ENCODE measurements around the gene CORO7.

The CORO7 gene

GRCh38 chr16:4314532-4315185, 101.7 kb downstream of the CORO7 start:
- peak; percentile 41 for DNase-seq
- CTCF ChIA-PET = no interaction called here

GRCh38 chr16:4313563-4314531, 102.5 kb downstream of the CORO7 start:
- CTCF ChIA-PET = no interaction called here
- H3K9me3 Mint-ChIP-seq = no peaks in the 10 kb centered on the region

More at GRCh38 chr16:4314532-4315185, 101.7 kb downstream of the CORO7 start:
- Mint-ChIP-seq H3K27me3 (peaks cover 92% of the 10 kb centered on the region), H3K4me3 (peak overlapping the region; percentile 80), H3K27ac (no peak overlapping the region), H3K36me3 (no peaks in the 10 kb centered on the region), H3K4me1 (peaks cover 18% of the 10 kb centered on the region), H3K9me3 (no peaks in the 10 kb centered on the region)

GRCh38 chr16:4309833-4310266, 106.5 kb downstream of the CORO7 start:
- H3K27me3 Mint-ChIP-seq = peaks cover 52% of the 10 kb centered on the region
- H3K9me3 Mint-ChIP-seq = no peaks in the 10 kb centered on the region
- H3K4me1 Mint-ChIP-seq = peaks cover 38% of the 10 kb centered on the region
- no peak overlapping the region for H3K4me3 Mint-ChIP-seq
- H3K36me3 Mint-ChIP-seq = peaks cover 14% of the 10 kb centered on the region
- DNase-seq = peak; percentile 73
- CTCF ChIA-PET = interaction anchor here (0.6 to 5.7 kb wide), 8 partner anchors 9 to 54 kb away, joined by 3 to 49 read pairs (median 4); no protein-coding TSS in a partner anchor
- H3K27ac Mint-ChIP-seq = no peak overlapping the region

More at GRCh38 chr16:4313563-4314531, 102.5 kb downstream of the CORO7 start:
- Mint-ChIP-seq H3K27ac (no peak overlapping the region), H3K36me3 (no peaks in the 10 kb centered on the region), H3K4me1 (peaks cover 15% of the 10 kb centered on the region), H3K4me3 (peak overlapping the region; percentile 5), H3K27me3 (peaks cover 86% of the 10 kb centered on the region)
- DNase-seq = no peak

GRCh38 chr16:4309102-4309832, 107.1 kb downstream of the CORO7 start:
- CTCF ChIA-PET = interaction anchor here (0.6 to 5.7 kb wide), 6 partner anchors 9 to 34 kb away, joined by 3 to 49 read pairs (median 4); no protein-coding TSS in a partner anchor
- Mint-ChIP-seq H3K9me3 (no peaks in the 10 kb centered on the region), H3K4me3 (peak overlapping the region; percentile 23)

GRCh38 chr16:4307215-4308037, 109.0 kb downstream of the CORO7 start:
- DNase-seq = peak; percentile 97
- peaks cover 16% of the 10 kb centered on the region for H3K36me3 Mint-ChIP-seq
- no peaks in the 10 kb centered on the region for H3K9me3 Mint-ChIP-seq
- peak overlapping the region; percentile 91 for H3K4me3 Mint-ChIP-seq
- CTCF ChIA-PET = interaction anchor here (0.7 to 5.7 kb wide), 4 partner anchors 19 to 54 kb away, joined by 4 to 49 read pairs (median 10); no protein-coding TSS in a partner anchor
- peaks cover 38% of the 10 kb centered on the region for H3K4me1 Mint-ChIP-seq
- peaks cover 28% of the 10 kb centered on the region for H3K27me3 Mint-ChIP-seq
- peak overlapping the region; percentile 95 for H3K27ac Mint-ChIP-seq

More at GRCh38 chr16:4309102-4309832, 107.1 kb downstream of the CORO7 start:
- DNase-seq = no peak
- peaks cover 46% of the 10 kb centered on the region for H3K27me3 Mint-ChIP-seq
- peak overlapping the region; percentile 28 for H3K27ac Mint-ChIP-seq
- peaks cover 14% of the 10 kb centered on the region for H3K36me3 Mint-ChIP-seq
- peaks cover 35% of the 10 kb centered on the region for H3K4me1 Mint-ChIP-seq

GRCh38 chr16:4306470-4307214, 109.8 kb downstream of the CORO7 start:
- H3K4me3 Mint-ChIP-seq = peak overlapping the region; percentile 91
- peak overlapping the region; percentile 95 for H3K27ac Mint-ChIP-seq
- peaks cover 38% of the 10 kb centered on the region for H3K4me1 Mint-ChIP-seq
- CTCF ChIA-PET = interaction anchor here (0.5 to 2.8 kb wide), 7 partner anchors 14 to 165 kb away, joined by 3 to 11 read pairs (median 3); no protein-coding TSS in a partner anchor
- peaks cover 20% of the 10 kb centered on the region for H3K27me3 Mint-ChIP-seq
- peaks cover 20% of the 10 kb centered on the region for H3K36me3 Mint-ChIP-seq
- H3K9me3 Mint-ChIP-seq = no peaks in the 10 kb centered on the region
- peak; percentile 72 for DNase-seq

Measured in activated naive CD4-positive, alpha-beta T cell treated with anti-CD3 and anti-CD28 coated beads, Interleukin-2, amount 10 ng/mL, durations not matched to agents 7 days and 5 days (primary cell).